Immature natural killer cell (primary cell): ENCODE data around the gene DOCK10. TPM values are rescaled to one million over a fixed set of nuclear protein-coding genes. Genes with fewer than 3 reads are reported as not detected.
A peak's percentile ranks its signal among the peaks of the same experiment; 100 is the strongest.

ENCODE experiments used
- DNase-seq, 3 donors: peaks; one replicate each; pipeline ENCODE4 v3.0.0; 2022; ENCODE audit warnings: mixed read lengths in 1 of 3
- H3K27ac Mint-ChIP-seq, 6 donors: one replicate each; pipeline ENCODE4 v1.8.0; 2020; ENCODE audit warnings: mixed read lengths in 6 of 6, mild to moderate bottlenecking in 5 of 6, inconsistent platforms in 4 of 6, moderate library complexity in 3 of 6
- H3K27me3 Mint-ChIP-seq, 3 donors: one replicate each; pipeline ENCODE4 v1.8.0; 2020 to 2021; ENCODE audit warnings: low read depth in 3 of 3, mild to moderate bottlenecking in 3 of 3, mixed read lengths in 3 of 3, moderate library complexity in 3 of 3, inconsistent platforms in 1 of 3
- H3K36me3 Mint-ChIP-seq, 3 donors: one replicate each; pipeline ENCODE4 v1.8.0; 2020; ENCODE audit warnings: mixed read lengths in 3 of 3, inconsistent platforms in 2 of 3, mild to moderate bottlenecking in 2 of 3
- H3K4me1 Mint-ChIP-seq, 2 donors: one replicate each; pipeline ENCODE4 v1.8.0; 2020; ENCODE audit warnings: inconsistent platforms in 2 of 2, mild to moderate bottlenecking in 2 of 2, mixed read lengths in 2 of 2, moderate library complexity in 1 of 2
- H3K4me3 Mint-ChIP-seq, 5 donors: one replicate each; pipeline ENCODE4 v1.8.0; 2020; ENCODE audit warnings: mild to moderate bottlenecking in 5 of 5, mixed read lengths in 5 of 5, inconsistent platforms in 3 of 5, moderate library complexity in 3 of 5
- H3K9me3 Mint-ChIP-seq, 6 donors: one replicate each; pipeline ENCODE4 v1.8.0; 2020; ENCODE audit warnings: mild to moderate bottlenecking in 6 of 6, mixed read lengths in 6 of 6, inconsistent platforms in 4 of 6, moderate library complexity in 3 of 6
- polyA plus RNA-seq, 3 donors: library from polyadenylated mRNA; unstranded; fragments of 300-500 nt; fragmentation: Illumina TruSeq; gene quantifications; one replicate each; pipeline ENCODE4 v1.2.3, GENCODE V29; 2021

DOCK10 gene
- polyA plus RNA-seq, 3 donors from 2014 or later = 10.2 to 61.9 (median 22.9) TPM

- Mint-ChIP-seq H3K4me1 (no peaks in the 10 kb centered on the region), H3K36me3 (peaks cover 25 to 80% (median 45%) of the 10 kb centered on the region in 3 donors), H3K27ac (peak overlapping the region in 3 of 6 donors; percentile 15 to 30 (median 20)), H3K4me3 (no peak overlapping the region), H3K27me3 (peaks cover 0 to 2% (median 1%) of the 10 kb centered on the region in 3 donors), H3K9me3 (no peaks in the 10 kb centered on the region)
- no peak for DNase-seq
Measured at GRCh38 chr2:224847961-224848850, 194.1 kb downstream of the DOCK10 start.

DNA sequence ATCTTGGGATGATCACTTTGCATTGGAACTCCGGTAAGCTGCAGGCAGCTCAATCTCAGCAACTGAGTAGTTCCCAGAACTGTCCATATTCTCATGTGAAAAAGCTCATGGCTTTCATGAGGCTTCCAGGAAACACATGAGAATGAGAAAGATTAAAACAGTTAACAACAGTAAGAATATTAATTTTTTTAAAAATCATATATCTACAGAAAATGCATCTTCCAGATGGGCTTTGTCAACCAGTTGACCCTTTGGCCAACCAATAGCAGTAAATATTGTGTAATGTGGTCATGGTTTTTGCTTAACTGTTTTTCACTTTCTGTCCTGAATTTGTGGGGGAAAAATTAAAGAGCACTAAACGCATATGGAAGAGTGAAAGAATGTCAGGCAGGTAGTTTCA lies 194.9 kb downstream of the DOCK10 start:
- H3K27ac Mint-ChIP-seq = peak overlapping the region in 2 of 6 donors; percentile 30 to 40
- H3K27me3 Mint-ChIP-seq = peaks cover 0 to 2% (median 1%) of the 10 kb centered on the region in 3 donors
- no peaks in the 10 kb centered on the region for H3K9me3 Mint-ChIP-seq
- H3K4me1 Mint-ChIP-seq = no peaks in the 10 kb centered on the region
- DNase-seq = no peak
- H3K36me3 Mint-ChIP-seq = peaks cover 34 to 84% (median 52%) of the 10 kb centered on the region in 3 donors
- H3K4me3 Mint-ChIP-seq = no peak overlapping the region

DNA sequence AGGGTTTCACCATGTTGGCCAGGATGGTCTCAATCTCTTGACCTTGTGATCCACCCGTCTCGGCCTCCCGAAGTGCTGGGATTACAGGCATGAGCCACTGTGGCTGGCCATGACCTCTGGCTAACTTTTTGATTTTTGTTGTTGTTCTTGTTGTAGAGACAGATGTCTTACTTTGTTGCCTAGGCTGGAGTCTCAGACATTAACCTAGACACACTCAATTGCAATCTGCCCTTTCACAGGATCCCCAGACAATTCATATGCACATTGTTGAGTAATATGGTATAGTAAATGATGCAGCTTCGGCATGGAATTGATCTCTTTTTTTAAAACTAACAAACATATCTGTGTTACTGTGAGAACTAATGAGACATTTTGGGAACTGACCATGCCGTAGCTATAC lies 195.6 kb downstream of the DOCK10 start:
- DNase-seq = no peak
- H3K27ac Mint-ChIP-seq = no peak overlapping the region
- H3K9me3 Mint-ChIP-seq = no peaks in the 10 kb centered on the region
- peaks cover 0 to 2% (median 1%) of the 10 kb centered on the region in 3 donors for H3K27me3 Mint-ChIP-seq
- H3K4me3 Mint-ChIP-seq = no peak overlapping the region
- H3K36me3 Mint-ChIP-seq = peaks cover 41 to 84% (median 51%) of the 10 kb centered on the region in 3 donors
- H3K4me1 Mint-ChIP-seq = no peaks in the 10 kb centered on the region

DNA sequence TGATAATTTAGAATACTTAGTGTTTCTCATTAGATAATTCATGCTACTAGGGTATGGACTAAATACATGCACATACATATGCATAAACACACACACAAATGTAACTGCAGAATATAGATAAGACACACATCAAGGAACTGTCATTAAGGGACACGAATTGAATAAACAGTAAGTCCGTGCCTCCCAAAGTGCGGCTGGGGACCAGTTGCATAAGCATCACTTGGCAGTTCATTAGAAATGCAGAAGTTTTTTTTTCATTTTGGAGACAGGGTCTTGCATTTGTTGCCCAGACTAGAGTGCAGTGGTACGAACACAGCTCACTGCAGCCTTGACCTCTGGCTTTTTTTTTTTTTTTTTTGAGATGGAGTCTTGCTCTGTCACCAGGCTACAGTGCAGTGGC lies 196.1 kb downstream of the DOCK10 start:
- Mint-ChIP-seq H3K36me3 (peaks cover 44 to 83% (median 55%) of the 10 kb centered on the region in 3 donors), H3K27ac (peak overlapping the region in 1 of 6 donors; percentile 53), H3K4me3 (no peak overlapping the region), H3K27me3 (peaks cover 0 to 2% (median 1%) of the 10 kb centered on the region in 3 donors), H3K9me3 (no peaks in the 10 kb centered on the region), H3K4me1 (no peaks in the 10 kb centered on the region)
- DNase-seq = no peak

DNA sequence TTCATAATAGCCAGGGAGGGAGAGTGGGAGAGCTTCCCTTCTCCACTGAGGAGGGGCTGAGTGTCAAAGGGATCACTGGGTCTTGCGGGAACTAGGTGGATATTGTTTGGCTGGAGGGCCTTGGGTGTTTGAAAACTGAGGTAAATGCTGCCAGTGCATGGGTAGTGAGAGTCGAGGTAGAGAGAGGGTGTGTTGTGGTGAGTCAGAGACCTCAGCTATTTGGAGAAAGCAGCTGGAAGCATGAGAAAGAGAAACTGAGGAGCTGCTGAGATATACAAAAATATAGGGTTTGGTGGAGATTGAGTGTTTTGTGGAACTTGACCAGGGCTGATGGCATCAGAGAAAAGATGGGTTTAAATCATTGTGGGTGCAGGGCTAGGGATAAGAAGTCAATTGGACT lies 199.1 kb downstream of the DOCK10 start:
- H3K4me1 Mint-ChIP-seq = no peaks in the 10 kb centered on the region
- H3K4me3 Mint-ChIP-seq = no peak overlapping the region
- H3K27ac Mint-ChIP-seq = peak overlapping the region in 2 of 6 donors; percentile 33 to 44
- no peak for DNase-seq
- peaks cover 66 to 84% (median 68%) of the 10 kb centered on the region in 3 donors for H3K36me3 Mint-ChIP-seq
- peaks cover 0 to 2% (median 0%) of the 10 kb centered on the region in 3 donors for H3K27me3 Mint-ChIP-seq
- H3K9me3 Mint-ChIP-seq = peaks cover 0 to 4% (median 0%) of the 10 kb centered on the region in 6 donors

DNA sequence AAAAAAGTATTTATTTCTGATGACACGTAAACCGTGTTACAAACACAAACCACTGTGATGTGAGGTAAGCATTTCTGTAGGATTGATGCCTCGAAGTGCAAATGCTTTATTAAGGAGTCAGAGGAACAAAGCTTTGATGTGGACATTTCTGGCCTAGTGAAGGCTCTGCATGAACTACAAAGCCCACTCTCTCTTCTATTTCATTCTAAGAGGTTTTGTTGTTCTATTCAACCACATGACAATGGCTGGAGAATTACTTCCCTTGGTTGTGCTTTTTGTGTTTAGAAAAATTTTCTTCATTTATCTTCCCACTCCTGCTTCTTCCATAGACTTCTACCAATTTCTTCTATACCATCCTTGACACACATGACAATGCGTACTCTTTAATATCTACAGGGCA lies 200.4 kb downstream of the DOCK10 start:
- peak overlapping the region in 2 of 6 donors; percentile 31 to 64 for H3K27ac Mint-ChIP-seq
- H3K36me3 Mint-ChIP-seq = peaks cover 57 to 85% (median 65%) of the 10 kb centered on the region in 3 donors

GRCh38 chr2:224838335-224838734 lies 203.9 kb downstream of the DOCK10 start:
- Mint-ChIP-seq H3K4me3 (no peak overlapping the region), H3K27me3 (peaks cover 0 to 7% (median 1%) of the 10 kb centered on the region in 3 donors), H3K4me1 (no peaks in the 10 kb centered on the region), H3K27ac (peak overlapping the region in 1 of 6 donors; percentile 29), H3K36me3 (peaks cover 50 to 83% (median 62%) of the 10 kb centered on the region in 3 donors), H3K9me3 (peaks cover 0 to 4% (median 0%) of the 10 kb centered on the region in 6 donors)
- DNase-seq = no peak

More for the DNA sequence above, 200.4 kb downstream of the DOCK10 start:
- no peak for DNase-seq
- Mint-ChIP-seq H3K9me3 (peaks cover 0 to 4% (median 0%) of the 10 kb centered on the region in 6 donors), H3K4me1 (no peaks in the 10 kb centered on the region), H3K4me3 (no peak overlapping the region), H3K27me3 (peaks cover 0 to 2% (median 0%) of the 10 kb centered on the region in 3 donors)

DNA sequence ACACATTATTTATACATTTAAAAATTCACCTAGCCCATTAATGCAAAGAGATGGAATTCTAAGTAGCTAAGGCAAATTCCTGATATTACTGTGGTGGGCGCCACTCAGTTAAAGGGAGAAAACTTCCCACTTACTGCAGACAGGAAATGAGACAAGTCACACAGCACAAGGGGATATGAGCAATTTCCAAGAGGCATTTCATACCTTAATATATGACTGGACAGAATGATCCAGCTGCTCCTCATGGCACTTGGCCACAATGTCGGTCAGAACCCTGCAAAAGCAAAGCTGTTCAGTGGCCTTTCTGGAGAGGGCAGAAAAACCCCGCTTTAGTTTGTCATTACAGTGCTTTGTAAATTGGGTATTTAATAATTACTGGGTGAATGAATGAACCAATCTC lies 204.7 kb downstream of the DOCK10 start:
- Mint-ChIP-seq H3K27ac (peak overlapping the region in 3 of 6 donors; percentile 18 to 35 (median 24)), H3K4me1 (no peaks in the 10 kb centered on the region), H3K9me3 (peaks cover 0 to 4% (median 0%) of the 10 kb centered on the region in 6 donors), H3K4me3 (no peak overlapping the region), H3K36me3 (peaks cover 48 to 82% (median 60%) of the 10 kb centered on the region in 3 donors), H3K27me3 (peaks cover 2 to 8% (median 4%) of the 10 kb centered on the region in 3 donors)
- DNase-seq = no peak

DNA sequence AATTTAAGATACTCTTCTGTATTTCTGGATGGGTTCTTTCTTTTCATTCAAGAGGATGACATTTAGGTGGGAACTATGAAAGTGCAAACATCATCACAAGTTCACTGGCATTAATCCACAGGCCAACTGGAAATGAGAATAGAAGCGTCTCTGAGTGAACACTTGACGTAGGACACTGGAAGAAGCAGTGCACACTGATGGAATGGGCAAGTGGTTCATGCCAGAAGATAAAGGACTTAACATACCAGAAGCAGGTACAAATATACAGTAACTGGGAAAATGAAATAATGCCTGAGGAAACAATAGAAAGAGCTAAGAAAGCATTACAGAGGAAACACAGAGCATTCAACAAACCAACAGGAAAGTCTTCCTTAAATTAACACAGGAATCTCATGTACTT lies 205.2 kb downstream of the DOCK10 start:
- peaks cover 47 to 81% (median 58%) of the 10 kb centered on the region in 3 donors for H3K36me3 Mint-ChIP-seq
- H3K4me1 Mint-ChIP-seq = no peaks in the 10 kb centered on the region
- no peak for DNase-seq
- peaks cover 0 to 4% (median 0%) of the 10 kb centered on the region in 6 donors for H3K9me3 Mint-ChIP-seq
- H3K27me3 Mint-ChIP-seq = peaks cover 2 to 8% (median 5%) of the 10 kb centered on the region in 3 donors
- peak overlapping the region in 1 of 6 donors; percentile 35 for H3K27ac Mint-ChIP-seq
- H3K4me3 Mint-ChIP-seq = no peak overlapping the region

DNA sequence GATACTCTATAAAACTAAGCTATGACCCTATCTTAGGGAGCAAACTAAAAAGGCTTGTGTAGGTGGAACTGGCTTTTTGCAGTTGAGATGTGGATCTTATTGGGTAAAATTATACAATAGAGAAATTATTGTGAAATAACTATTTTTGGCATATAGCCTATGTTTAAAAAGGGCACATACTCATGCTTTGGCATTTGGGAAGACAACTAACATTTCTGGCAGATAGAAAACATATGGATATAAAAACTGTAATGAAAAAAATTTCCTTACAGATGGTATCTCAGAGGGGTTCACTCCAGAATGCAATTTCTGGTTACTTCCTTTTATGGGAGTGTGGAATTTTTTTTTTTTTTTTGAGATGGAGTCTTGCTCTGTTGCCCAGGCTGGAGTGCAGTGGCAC lies 206.0 kb downstream of the DOCK10 start:
- H3K27ac Mint-ChIP-seq = peak overlapping the region in 1 of 6 donors; percentile 62
- H3K4me1 Mint-ChIP-seq = no peaks in the 10 kb centered on the region
- H3K27me3 Mint-ChIP-seq = peaks cover 2 to 8% (median 5%) of the 10 kb centered on the region in 3 donors
- H3K36me3 Mint-ChIP-seq = peaks cover 41 to 76% (median 56%) of the 10 kb centered on the region in 3 donors
- H3K9me3 Mint-ChIP-seq = peaks cover 0 to 4% (median 0%) of the 10 kb centered on the region in 6 donors
- no peak overlapping the region for H3K4me3 Mint-ChIP-seq
- DNase-seq = no peak

DNA sequence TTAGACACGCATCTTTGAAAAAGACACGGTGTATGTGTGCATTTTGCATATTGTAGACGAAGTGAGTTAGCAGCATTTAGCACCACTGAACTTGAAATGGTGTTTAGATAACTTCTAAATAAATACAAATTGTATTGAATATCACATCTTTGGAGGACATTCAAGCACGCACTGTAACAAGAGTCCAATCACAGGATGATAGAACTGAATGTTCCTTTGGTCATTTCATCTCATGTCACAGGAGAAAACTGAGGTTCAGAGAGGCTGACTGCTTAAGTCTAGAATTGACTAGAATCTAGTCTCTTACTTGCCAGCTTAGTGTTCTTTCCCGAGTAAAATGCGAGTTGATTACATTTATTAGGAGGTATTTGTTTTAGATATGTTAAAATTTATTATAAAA lies 206.9 kb downstream of the DOCK10 start:
- DNase-seq = no peak
- Mint-ChIP-seq H3K9me3 (no peaks in the 10 kb centered on the region), H3K36me3 (peaks cover 34 to 70% (median 50%) of the 10 kb centered on the region in 3 donors), H3K27me3 (peaks cover 2 to 8% (median 5%) of the 10 kb centered on the region in 3 donors), H3K4me3 (no peak overlapping the region), H3K4me1 (no peaks in the 10 kb centered on the region), H3K27ac (peak overlapping the region in 1 of 6 donors; percentile 62)

- Mint-ChIP-seq H3K27me3 (peaks cover 2 to 10% (median 5%) of the 10 kb centered on the region in 3 donors), H3K4me1 (no peaks in the 10 kb centered on the region), H3K36me3 (peaks cover 31 to 65% (median 45%) of the 10 kb centered on the region in 3 donors), H3K9me3 (no peaks in the 10 kb centered on the region), H3K27ac (peak overlapping the region in 1 of 6 donors; percentile 77), H3K4me3 (no peak overlapping the region)
- DNase-seq = no peak
Measured at GRCh38 chr2:224833986-224834385, 208.3 kb downstream of the DOCK10 start.

DNA sequence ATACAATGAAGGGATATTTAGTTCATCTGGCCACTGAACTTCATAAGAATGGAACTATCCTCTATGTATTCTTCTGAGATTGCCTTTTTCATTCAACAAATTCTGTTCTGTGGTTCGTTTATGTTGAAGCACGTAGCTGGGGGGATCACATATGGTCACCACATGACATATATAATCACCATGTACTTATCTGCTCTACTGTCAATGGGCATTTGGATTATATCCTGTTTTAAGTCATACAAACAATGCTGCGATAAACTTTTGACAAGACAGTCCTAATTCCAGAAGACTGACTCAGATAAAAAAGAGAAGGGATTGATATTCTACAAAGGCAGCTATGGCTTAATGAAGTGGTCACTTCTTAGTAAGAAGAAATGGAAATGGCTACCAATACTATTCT lies 210.1 kb downstream of the DOCK10 start:
- Mint-ChIP-seq H3K36me3 (peaks cover 44 to 65% (median 45%) of the 10 kb centered on the region in 3 donors), H3K4me3 (no peak overlapping the region), H3K27me3 (peaks cover 2 to 10% (median 5%) of the 10 kb centered on the region in 3 donors), H3K4me1 (no peaks in the 10 kb centered on the region), H3K27ac (no peak overlapping the region), H3K9me3 (no peaks in the 10 kb centered on the region)
- no peak for DNase-seq

GRCh38 chr2:224831530-224831929 lies 210.7 kb downstream of the DOCK10 start:
- H3K4me3 Mint-ChIP-seq = no peak overlapping the region
- no peak for DNase-seq
- no peaks in the 10 kb centered on the region for H3K4me1 Mint-ChIP-seq
- H3K27ac Mint-ChIP-seq = peak overlapping the region in 2 of 6 donors; percentile 18 to 34
- H3K9me3 Mint-ChIP-seq = peaks cover 0 to 2% (median 0%) of the 10 kb centered on the region in 6 donors
- H3K36me3 Mint-ChIP-seq = peaks cover 41 to 66% (median 46%) of the 10 kb centered on the region in 3 donors
- H3K27me3 Mint-ChIP-seq = peaks cover 2 to 10% (median 5%) of the 10 kb centered on the region in 3 donors
